ENCODE measurements around the gene SLC47A1.
A peak's percentile ranks its signal among the peaks of the same experiment; 100 is the strongest.
"Not testable (repeated sequence)": the region's sequence is repeated elsewhere in the genome, so short reads cannot be mapped to it uniquely, and the experiment has no call there.

The SLC47A1 gene

DNA sequence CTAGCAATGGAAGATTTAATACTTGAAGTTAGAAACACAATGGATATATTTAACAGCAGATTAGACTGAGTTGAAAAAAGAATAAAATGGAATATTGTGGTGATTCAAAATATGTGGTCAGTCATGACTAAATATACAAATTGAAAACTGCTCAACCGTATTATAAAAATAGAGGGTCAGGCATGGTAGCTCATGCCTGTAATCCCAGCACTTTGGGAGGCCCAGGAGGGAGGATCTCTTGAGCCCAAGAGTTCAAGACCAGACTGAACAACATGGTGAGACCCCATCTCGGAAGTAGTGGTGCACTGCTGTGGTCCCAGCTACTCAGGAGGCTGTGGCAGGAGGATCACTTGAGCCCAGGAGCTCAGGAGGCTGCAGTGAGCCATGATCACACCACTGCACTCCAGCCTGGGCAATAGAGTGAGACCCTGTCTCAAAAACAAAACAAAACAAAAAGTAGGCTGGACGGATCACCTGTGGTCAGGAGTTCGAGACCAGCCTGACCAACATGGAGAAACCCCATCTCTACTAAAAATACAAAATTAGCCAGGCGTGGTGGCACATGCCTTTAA lies 24.3 kb upstream of the SLC47A1 start:
- H3K36me3 Mint-ChIP-seq (ENCODE audit: low read depth); H3K9me3 Mint-ChIP-seq; H3K4me3 Mint-ChIP-seq; H3K27me3 Mint-ChIP-seq; ATAC-seq; H3K4me1 Mint-ChIP-seq; H3K27ac Mint-ChIP-seq; DNase-seq: not testable (repeated sequence)

DNA sequence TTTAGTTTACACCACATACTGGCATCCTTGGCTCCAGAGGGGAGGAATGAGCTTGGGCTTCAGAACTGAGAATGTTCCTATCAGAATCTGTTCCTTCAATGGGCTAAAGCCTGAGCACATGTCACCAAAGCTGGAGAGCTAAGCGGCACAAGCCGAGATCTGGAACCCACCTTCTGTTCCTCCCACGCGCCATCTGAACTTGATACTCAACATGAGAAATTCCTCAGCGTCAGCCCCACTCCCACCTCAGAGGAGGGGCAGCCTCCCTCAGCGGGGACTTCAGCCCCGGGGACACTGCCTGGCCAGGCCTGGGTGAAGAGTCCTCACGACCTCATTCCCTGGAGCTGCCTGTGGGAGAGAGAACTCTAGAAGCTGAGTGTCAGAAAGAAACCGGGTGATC lies 22.8 kb upstream of the SLC47A1 start:
- ATAC-seq (no peak), DNase-seq (no peak)
- Mint-ChIP-seq H3K4me1 (peaks cover 8% of the 10 kb centered on the region), H3K4me3 (no peak overlapping the region), H3K9me3 (no peaks in the 10 kb centered on the region), H3K36me3 (ENCODE audit: low read depth) (peaks cover 4% of the 10 kb centered on the region), H3K27me3 (peaks cover 4% of the 10 kb centered on the region), H3K27ac (no peak overlapping the region)

DNA sequence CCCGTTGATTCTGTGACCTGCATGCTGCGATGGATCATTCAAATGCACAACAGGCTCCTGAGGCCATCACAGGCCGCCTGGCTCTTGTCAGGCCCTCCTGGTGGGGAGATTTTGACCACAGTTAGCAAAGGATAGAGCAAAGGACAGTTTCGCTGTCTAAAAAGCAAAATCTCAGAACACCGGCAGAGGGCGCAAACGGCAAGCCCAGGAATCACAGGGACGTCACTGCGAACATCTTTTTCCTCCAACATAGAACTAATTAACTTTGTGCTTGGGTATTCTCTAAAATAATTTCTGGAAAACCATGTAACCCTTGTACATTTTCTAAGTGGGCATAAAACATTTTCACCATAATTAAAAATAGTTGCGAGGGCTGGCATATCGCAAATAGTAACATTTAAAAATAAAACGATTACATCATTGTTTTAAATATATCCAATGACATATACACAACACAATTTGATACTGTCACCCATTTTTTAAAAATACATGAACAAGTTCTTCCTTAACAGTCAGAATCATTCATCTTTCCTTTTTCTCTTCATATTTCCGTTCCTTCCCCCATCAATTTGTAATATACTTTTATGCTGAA lies 19.7 kb upstream of the SLC47A1 start:
- Mint-ChIP-seq H3K4me1 (no peaks in the 10 kb centered on the region), H3K27me3 (no peaks in the 10 kb centered on the region), H3K4me3 (no peak overlapping the region), H3K9me3 (no peaks in the 10 kb centered on the region), H3K27ac (no peak overlapping the region), H3K36me3 (ENCODE audit: low read depth) (no peaks in the 10 kb centered on the region)
- peak; percentile 28 for ATAC-seq
- DNase-seq: peak; percentile 70

GRCh38 chr17:19517699-19518098 lies 16.0 kb upstream of the SLC47A1 start:
- Mint-ChIP-seq H3K9me3 (no peaks in the 10 kb centered on the region), H3K27ac (no peak overlapping the region), H3K27me3 (no peaks in the 10 kb centered on the region), H3K4me3 (no peak overlapping the region), H3K4me1 (peaks cover 4% of the 10 kb centered on the region), H3K36me3 (ENCODE audit: low read depth) (no peaks in the 10 kb centered on the region)
- DNase-seq (no peak), ATAC-seq (no peak)

GRCh38 chr17:19519388-19520291 lies 14.0 kb upstream of the SLC47A1 start:
- H3K27ac Mint-ChIP-seq; H3K4me1 Mint-ChIP-seq; ATAC-seq; H3K27me3 Mint-ChIP-seq; H3K9me3 Mint-ChIP-seq; DNase-seq; H3K4me3 Mint-ChIP-seq; H3K36me3 Mint-ChIP-seq (ENCODE audit: low read depth): not testable (repeated sequence)

- Mint-ChIP-seq H3K4me1 (peaks cover 4% of the 10 kb centered on the region), H3K36me3 (ENCODE audit: low read depth) (no peaks in the 10 kb centered on the region), H3K9me3 (no peaks in the 10 kb centered on the region), H3K27me3 (peaks cover 9% of the 10 kb centered on the region), H3K4me3 (no peak overlapping the region), H3K27ac (no peak overlapping the region)
- DNase-seq (no peak), ATAC-seq (no peak)
These were observed 13.0 kb upstream of the SLC47A1 start for GRCh38 chr17:19520641-19521040.

DNA sequence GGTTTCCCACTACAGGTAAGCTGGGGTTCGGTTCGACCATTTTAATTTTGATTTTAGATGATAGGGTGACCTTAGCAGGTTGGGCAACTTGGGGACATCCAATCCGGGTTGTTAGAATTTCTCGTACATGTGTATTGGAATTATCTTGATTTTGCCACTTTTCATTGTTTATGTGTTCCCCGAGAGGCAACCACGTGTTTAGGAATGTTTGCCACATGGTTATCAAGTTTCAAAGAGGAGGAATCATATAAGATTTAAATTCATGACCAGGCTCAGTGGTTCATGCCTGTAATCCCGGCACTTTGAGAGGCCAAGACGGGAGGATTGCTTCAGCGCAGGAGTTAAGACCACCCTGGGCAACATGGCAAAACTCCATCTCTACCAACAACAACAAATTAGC lies 10.0 kb upstream of the SLC47A1 start:
- no peak overlapping the region for H3K27ac Mint-ChIP-seq
- no peak overlapping the region for H3K4me3 Mint-ChIP-seq
- DNase-seq (no peak), ATAC-seq (no peak)
- H3K4me1 Mint-ChIP-seq: peaks cover 4% of the 10 kb centered on the region
- no peaks in the 10 kb centered on the region for H3K36me3 Mint-ChIP-seq (ENCODE audit: low read depth)
- peaks cover 22% of the 10 kb centered on the region for H3K27me3 Mint-ChIP-seq
- no peaks in the 10 kb centered on the region for H3K9me3 Mint-ChIP-seq

DNA sequence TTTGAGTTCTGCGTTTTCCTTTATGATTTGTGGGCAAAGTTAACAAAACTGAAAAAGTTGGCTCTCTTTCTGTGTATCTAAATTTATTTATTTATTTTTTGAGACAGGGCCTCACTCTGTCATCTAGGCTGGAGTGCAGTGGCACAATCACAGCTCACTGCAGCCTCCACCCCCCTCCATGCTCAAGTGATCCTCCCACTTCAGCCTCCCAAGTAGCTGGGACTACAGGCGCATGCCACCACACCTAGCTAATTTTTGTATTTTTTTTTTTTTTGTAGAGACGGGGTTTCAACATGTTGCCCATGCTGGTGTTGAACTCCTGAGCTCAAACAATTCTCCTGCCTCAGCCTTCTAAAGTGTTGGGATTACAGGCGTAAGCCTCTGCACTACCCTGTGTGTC lies 6.7 kb upstream of the SLC47A1 start:
- H3K9me3 Mint-ChIP-seq; H3K4me3 Mint-ChIP-seq; DNase-seq; H3K36me3 Mint-ChIP-seq (ENCODE audit: low read depth); H3K27ac Mint-ChIP-seq; ATAC-seq; H3K4me1 Mint-ChIP-seq: not testable (repeated sequence)
- H3K27me3 Mint-ChIP-seq: peaks cover 36% of the 10 kb centered on the region

GRCh38 chr17:19531780-19532501 lies 1.7 kb upstream of the SLC47A1 start:
- Mint-ChIP-seq H3K27me3 (peaks cover 57% of the 10 kb centered on the region), H3K36me3 (ENCODE audit: low read depth) (no peaks in the 10 kb centered on the region), H3K27ac (no peak overlapping the region), H3K9me3 (no peaks in the 10 kb centered on the region), H3K4me3 (no peak overlapping the region), H3K4me1 (peaks cover 13% of the 10 kb centered on the region)
- DNase-seq: no peak
- no peak for ATAC-seq

DNA sequence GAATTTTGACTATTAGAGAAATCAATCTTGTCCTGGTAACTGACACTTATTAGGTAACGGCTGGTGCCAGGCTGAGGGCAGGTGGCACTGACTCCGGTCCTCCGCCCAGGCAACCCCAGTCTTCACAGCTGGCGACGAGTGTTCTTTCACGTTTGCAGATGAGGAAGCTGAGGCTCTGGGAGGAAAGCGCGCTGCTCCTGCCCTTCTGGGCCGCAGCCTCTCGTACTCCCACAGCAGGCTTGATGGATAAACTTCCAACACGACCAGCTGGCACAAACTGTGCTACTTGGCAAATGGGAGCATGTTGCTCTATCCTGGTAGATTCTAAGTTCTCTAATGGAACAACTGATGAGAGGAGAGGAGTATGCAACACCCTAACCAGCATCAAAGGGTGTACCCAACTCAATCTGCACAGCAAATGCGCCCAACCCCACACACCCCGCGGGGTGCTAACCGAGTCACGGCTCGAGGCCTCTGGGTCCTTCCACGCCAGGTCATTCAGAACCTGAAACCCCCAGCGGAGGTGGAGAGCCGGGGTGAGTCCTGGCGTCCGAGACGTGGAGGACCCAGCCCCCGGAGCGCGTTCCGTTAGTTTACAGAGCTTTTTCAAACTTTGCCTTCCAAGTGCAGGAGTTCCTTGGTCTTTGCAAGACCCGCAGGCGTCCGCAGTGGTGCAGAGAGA lies 477 bp upstream of the SLC47A1 start:
- ATAC-seq: no peak
- H3K27me3 Mint-ChIP-seq: peaks cover 61% of the 10 kb centered on the region
- H3K9me3 Mint-ChIP-seq: no peaks in the 10 kb centered on the region
- peaks cover 13% of the 10 kb centered on the region for H3K4me1 Mint-ChIP-seq
- H3K27ac Mint-ChIP-seq: no peak overlapping the region
- no peak for DNase-seq
- H3K4me3 Mint-ChIP-seq: no peak overlapping the region
- H3K36me3 Mint-ChIP-seq (ENCODE audit: low read depth): no peaks in the 10 kb centered on the region

DNA sequence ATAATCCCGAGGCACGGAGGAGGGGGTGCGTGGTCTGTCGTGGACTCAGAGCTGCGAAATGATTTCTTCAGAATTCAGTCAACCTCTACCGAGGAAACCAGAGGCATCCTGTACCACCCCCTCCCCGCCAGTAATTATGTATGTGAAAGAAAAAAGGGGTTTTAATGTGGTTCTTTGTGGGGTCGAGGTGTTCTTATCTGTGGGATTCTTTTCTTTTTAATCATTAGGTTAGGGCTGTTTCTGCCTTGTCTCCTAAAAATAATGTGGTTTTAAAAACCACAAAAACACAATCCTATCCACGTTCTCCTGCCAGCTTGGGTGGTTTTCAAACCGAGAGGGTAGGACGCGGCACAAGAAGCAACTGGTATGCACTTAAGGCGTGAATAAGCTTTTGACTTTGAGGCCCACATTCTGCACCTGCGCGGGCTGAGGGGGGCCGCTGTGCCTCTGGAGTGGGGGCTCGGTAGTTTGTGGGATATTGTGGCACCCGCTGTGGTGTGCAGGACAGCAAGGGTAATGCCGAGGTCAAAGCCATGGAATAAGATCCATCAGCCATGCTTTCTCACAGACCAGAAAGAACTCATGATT lies 1.0 kb downstream of the SLC47A1 start:
- Mint-ChIP-seq H3K27me3 (peaks cover 56% of the 10 kb centered on the region), H3K27ac (peak overlapping the region; percentile 31)

GRCh38 chr17:19537111-19537510 lies 3.5 kb downstream of the SLC47A1 start:
- H3K27me3 Mint-ChIP-seq: peaks cover 45% of the 10 kb centered on the region
- no peak overlapping the region for H3K27ac Mint-ChIP-seq
- ATAC-seq: no peak

More for the DNA sequence above, 1.0 kb downstream of the SLC47A1 start:
- peak; percentile 24 for DNase-seq
- peaks cover 13% of the 10 kb centered on the region for H3K4me1 Mint-ChIP-seq
- ATAC-seq: peak; percentile 44
- H3K36me3 Mint-ChIP-seq (ENCODE audit: low read depth): no peaks in the 10 kb centered on the region
- H3K4me3 Mint-ChIP-seq: peak overlapping the region; percentile 49
- no peaks in the 10 kb centered on the region for H3K9me3 Mint-ChIP-seq

GRCh38 chr17:19538095-19539039 lies 4.7 kb downstream of the SLC47A1 start:
- H3K27ac Mint-ChIP-seq: no peak overlapping the region
- H3K9me3 Mint-ChIP-seq: no peaks in the 10 kb centered on the region
- H3K27me3 Mint-ChIP-seq: peaks cover 34% of the 10 kb centered on the region
- H3K4me3 Mint-ChIP-seq: no peak overlapping the region
- no peaks in the 10 kb centered on the region for H3K36me3 Mint-ChIP-seq (ENCODE audit: low read depth)
- DNase-seq (no peak), ATAC-seq (no peak)
- peaks cover 9% of the 10 kb centered on the region for H3K4me1 Mint-ChIP-seq

More at GRCh38 chr17:19537111-19537510, 3.5 kb downstream of the SLC47A1 start:
- DNase-seq: no peak
- peaks cover 13% of the 10 kb centered on the region for H3K4me1 Mint-ChIP-seq
- no peaks in the 10 kb centered on the region for H3K36me3 Mint-ChIP-seq (ENCODE audit: low read depth)
- no peak overlapping the region for H3K4me3 Mint-ChIP-seq
- no peaks in the 10 kb centered on the region for H3K9me3 Mint-ChIP-seq
